HG02852 (cell line): ENCODE data around the gene PPARGC1A.

Source experiments
- ATAC-seq: cut with Tn5 transposase; IDR thresholded peaks from one replicate; pipeline ENCODE4 v1.9.1; 2021; ENCODE audit warnings: mild to moderate bottlenecking, moderate library complexity; ENCODE audit not compliant: unreplicated experiment

Gene PPARGC1A

DNA sequence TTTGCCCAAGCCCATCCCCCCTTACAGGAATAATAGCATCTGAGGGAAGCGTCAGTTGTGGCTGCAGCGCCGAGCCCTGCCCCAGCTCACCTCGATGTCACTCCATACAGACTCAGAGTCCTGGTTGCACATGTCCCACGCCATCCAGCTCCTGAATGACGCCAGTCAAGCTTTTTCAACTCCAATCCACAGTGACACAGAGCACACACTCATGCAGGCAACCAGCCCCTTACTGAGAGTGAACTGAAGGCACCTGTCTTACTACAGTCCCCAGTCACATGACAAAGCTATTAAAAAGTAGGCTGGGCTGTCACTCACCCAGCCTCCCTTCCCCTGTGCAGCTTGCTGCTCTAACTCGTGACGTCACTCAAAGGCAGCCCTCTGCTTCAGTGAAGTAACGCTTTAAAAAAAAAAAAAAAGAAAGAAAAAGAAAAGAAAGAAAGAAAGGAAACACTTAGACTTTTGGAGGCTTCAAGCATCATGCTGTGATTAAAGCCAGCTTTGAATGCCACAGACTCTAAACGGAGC, at the start of gene PPARGC1A:
TSS of gene PPARGC1A (minus strand) at position 234 of the 528 bp plus-strand sequence. CDS start at position 144, 90 bp downstream.
- ATAC-seq: peak; percentile 62

DNA sequence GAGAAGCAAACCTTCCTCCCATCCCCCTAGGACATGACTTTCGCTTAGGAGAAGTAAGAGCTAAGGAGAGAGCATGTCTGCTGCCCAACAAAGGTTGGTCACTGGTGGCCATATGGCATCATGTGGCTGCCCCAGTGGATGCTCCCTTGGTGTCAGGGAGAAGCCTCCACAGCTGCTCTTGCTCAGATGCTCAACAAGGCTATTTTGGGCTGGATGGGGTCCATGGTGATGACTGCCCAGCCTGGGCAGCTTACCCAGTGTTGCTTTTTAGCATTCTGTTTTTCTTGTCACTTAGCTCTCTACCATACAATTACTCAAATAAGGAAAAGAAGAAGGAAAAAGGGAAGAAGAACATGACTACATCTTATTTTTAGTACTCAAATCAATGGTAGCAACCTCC, 48.9 kb upstream of the PPARGC1A start:
- ATAC-seq: no peak

- ATAC-seq: no peak
These were observed 47.3 kb upstream of the PPARGC1A start for GRCh38 chr4:23937173-23937572.

- no peak for ATAC-seq
These were observed 45.1 kb upstream of the PPARGC1A start for GRCh38 chr4:23934915-23935314.

DNA sequence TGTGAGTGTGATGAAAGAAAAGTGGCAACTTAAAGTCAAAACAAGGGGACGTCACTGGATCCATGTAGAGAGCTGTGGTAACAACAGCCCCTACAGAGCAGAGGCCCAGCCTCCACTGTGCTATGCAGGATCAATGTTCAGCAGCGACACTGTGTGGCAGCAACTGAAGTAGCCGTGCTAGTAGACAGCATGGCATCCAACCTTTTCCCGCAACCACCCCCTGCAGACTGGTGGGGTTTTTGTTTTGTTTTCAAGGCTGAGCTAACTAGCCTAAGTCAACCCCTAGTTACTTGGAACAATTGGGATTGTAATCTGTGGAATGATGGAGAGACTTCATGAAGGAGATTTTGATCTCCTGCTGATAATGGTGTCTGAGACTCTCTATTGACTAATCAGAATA, 44.4 kb upstream of the PPARGC1A start:
- ATAC-seq: no peak

DNA sequence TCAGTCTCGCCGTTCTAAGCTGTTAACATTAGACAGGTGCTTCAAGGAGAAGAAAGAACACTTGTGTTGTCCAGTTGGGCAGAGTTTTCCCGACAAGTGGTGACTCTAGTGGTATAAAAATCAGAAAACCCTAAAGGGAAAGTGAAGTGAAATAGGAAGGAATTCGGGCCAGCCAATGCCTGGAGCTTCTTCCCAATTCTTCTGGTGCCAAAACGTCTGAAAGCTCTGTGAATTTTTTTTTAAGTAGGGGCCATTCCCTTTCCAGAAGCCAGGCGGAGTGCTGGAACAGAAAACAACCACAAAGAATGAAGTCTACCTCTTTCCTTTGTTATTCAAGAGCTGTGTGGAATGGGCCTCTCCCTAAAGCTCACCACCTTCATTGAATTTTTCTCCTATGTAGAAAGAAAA, 43.1 kb upstream of the PPARGC1A start:
- no peak for ATAC-seq

DNA sequence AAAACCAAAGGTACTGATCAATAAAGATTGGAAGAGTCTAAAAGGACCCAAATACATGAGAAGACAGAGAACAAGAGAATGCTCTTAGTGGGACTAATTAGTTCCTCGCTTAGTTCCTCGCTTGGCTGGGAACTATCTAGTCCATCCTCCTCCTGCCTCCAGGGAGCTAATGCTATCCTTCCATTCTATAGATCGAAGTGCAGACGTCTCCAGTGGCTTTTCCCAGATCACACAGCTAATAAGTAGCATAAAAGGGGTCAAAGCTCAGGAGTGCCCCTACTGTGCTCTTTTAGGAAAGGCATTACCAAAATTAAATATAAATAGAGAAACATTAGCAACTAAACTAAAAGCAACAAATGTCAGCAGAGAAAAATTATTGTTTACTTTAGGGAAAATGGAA, 42.3 kb upstream of the PPARGC1A start:
- no peak for ATAC-seq

DNA sequence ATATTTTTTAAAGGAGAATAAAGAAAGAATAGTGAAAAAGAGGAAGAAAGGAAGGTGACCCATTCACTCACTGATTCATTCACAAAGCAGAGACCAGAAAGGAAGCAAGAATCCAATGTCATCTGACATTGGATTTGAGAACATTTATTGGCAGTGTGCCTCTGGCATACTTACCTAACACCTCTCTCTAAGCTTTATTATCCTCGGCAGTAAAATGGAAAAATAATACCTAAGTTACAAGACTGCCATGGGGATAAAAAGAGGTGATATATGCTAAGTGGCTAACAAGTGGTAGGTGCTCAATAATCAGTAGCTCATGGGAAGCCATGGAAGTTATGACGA, 41.6 kb upstream of the PPARGC1A start:
- no peak for ATAC-seq

GRCh38 chr4:23930750-23931488, 41.1 kb upstream of the PPARGC1A start:
- no peak for ATAC-seq

GRCh38 chr4:23929248-23929647, 39.4 kb upstream of the PPARGC1A start:
- ATAC-seq: no peak

DNA sequence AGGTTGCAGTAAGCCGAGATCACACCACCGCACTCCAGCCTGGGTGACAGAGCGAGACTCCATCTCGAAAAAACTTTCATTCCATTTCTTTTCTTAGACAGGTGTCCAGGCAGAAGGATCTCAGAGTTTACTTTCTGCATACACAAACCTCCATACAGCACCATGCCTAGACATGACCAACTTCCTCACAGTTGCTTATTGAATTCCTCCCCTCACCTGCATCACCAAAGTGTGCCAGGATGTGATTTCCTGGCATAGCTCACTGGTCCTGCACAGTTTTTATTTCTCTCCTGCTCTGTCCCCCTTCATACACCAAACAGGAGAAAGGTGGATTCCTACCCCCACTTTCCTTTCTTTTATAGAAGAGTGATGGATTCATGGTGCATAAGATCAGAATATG, 34.7 kb upstream of the PPARGC1A start:
- ATAC-seq: no peak

DNA sequence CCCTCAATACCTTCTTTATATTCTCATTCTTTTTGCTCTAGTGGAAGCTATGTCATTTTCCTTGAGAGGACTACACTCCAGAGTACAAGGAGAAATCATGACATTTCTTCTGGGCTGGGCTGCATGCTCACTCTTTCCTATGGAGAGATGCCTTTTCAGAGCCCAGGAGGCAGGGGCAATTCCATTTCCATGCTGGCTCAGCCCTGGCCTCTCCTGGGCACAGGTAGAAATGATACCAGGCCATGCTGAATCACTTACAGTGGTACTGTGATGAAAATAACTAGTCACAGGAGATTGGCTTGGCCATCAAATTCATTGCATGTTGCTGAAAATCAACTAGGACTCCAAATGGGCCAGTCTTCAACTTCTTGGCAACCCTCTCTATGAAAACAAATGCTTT, 34.0 kb upstream of the PPARGC1A start:
- ATAC-seq: no peak

DNA sequence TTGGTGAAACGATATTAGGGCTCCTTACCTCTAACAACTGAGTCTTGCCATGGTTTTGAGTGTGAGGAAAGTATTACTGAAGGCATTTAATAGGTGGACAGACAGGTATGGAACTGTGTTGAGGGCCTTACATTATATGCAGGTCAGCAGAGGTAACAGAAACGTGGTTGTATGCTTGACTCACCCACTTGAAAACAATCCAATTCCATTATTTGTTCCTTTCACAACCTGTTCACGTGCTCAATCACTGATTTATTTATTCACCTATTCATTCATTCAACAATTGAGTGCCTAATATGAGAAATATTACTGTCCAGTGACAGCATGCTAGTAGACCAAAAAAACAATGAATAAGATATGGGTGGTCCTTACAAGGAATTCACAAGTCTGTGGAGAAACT, 33.3 kb upstream of the PPARGC1A start:
- no peak for ATAC-seq

- ATAC-seq: no peak
These were observed 32.8 kb upstream of the PPARGC1A start for GRCh38 chr4:23922541-23923111.

GRCh38 chr4:23922013-23922412, 32.2 kb upstream of the PPARGC1A start:
- ATAC-seq: no peak

GRCh38 chr4:23921447-23921845, 31.6 kb upstream of the PPARGC1A start:
- no peak for ATAC-seq

- ATAC-seq: no peak
These were observed 31.0 kb upstream of the PPARGC1A start for GRCh38 chr4:23920716-23921446.

DNA sequence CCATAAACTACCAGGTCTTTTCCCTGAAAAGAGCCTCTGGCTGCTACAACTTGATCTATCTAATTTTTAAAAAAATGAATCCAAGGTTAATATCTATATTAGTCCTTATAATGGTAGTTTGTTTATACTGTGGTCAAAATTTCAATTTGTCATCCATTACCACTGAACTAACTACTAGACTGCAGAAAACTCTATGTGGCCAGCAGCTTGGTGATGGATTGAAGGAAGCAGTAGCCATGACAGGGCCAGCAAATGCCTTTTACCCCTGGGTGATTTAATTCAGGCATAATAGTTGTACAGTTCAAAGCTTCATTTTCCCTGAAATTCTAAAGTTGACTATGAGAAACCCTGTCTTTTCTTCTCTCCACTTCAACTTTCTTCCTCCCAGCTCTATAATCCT, 30.4 kb upstream of the PPARGC1A start:
- no peak for ATAC-seq

DNA sequence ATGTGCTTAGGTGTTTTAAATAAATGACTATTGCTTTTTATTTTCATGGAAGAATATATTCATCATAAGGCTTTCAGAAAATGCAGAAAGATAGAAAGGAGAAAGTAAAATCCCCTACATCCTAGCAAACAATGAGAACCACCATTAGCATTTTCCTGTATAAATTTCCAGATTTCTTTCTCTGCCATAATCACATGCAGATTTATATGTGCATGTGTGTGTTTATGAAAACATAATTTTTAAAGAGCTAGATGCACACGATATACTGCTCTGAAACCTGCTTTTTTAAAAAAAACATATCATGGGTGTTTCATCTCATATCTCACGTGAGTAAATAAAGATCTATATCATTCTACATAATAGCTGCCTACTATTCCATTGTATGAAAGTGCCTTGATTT, 26.4 kb upstream of the PPARGC1A start:
- no peak for ATAC-seq

DNA sequence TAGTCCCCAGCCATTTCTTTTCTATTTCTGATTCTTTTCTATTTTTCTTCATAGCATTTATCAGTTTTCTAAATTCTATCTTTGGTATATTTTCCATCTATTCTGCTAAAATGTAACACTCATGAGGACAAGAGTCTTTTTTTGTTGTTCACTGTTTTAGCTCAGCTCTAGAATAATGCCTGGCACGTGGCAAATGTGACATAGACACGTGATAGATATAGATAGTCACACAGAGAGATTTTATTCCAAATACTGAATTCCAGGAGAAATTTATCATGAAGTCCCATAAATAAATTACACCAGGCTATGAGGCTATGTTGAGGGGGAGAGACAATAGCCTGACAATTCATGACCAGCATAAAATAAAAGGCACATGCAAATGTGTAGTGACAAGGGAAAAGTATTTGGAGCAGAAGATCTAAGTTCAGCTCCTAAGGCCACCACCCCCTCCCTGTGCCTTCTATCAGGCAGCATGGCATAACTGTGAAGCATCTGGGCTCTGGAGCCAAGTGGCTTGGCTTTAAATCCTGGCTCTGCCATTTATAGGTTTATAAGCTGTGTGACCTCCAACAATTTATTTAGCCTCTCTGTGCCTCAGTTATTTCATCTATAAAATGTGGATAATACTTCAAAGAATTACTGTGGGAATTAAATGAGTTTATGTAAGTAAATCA, 25.7 kb upstream of the PPARGC1A start:
- ATAC-seq: no peak

DNA sequence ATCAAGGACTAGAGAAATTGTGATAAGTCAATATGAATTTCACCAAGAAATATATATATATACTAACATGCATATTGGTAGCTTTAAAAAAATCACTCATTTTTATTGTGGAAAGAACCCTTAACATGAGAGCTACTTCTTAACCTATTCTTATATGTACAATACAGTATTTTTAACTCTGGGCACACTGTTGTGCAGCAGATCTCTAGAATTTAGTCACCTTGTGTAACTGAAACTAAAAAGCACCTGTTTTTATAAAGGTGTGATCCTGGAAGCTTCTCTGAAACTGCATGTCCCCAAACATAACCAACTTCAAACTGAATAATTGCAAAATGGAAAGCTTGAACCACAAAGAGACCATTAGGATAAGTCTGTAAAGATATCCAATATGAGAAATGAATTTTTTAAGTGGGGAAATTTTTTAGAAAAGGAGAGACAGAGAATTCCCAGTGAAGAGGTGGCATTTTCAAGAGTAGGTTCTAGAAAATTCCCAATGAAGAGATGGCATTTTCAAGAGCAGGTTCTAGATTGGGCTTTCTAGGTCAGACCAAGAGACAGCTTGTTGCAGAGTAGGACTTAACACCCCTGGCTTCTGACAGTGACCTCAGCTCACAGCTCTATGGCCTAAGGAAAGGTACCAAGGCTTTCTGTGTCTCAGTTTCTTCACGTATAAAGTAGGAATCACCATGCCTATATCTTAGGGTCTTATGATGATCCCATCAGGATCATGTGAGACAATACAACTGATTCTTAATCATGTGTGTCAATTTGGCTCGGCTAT, 22.0 kb upstream of the PPARGC1A start:
- peak; percentile 82 for ATAC-seq
